ENCODE measurements around the gene ARID1A.
"Not testable (repeated sequence)": the region's sequence is repeated elsewhere in the genome, so short reads cannot be mapped to it uniquely, and the experiment has no call there.

The ARID1A gene

GRCh38 chr1:26810105-26810504 is 114.3 kb downstream of the ARID1A start:
- not testable (repeated sequence) for H3K36me3 ChIP-seq (ENCODE audit: low read length); H4K20me1 ChIP-seq (ENCODE audit: low read depth, low read length); H3K4me3 ChIP-seq (ENCODE audit: insufficient read depth, low read length, poor library complexity, severe bottlenecking); H2AFZ ChIP-seq (ENCODE audit: low read depth, low read length, severe bottlenecking); H3K9me2 ChIP-seq (replicated peaks; ENCODE audit: insufficient read depth, low read length); H3K9ac ChIP-seq (ENCODE audit: low read length); H3K27me3 ChIP-seq (ENCODE audit: low read length); H3K9me3 ChIP-seq (ENCODE audit: insufficient read depth, low read length); H3K4me2 ChIP-seq (ENCODE audit: low read depth, low read length, poor library complexity, severe bottlenecking); H3K79me2 ChIP-seq (ENCODE audit: insufficient read depth, low read length); H3K27ac ChIP-seq (ENCODE audit: low read depth, low read length); H3F3A ChIP-seq (ENCODE audit: insufficient read depth)
- TF ChIP-seq CTCF (IDR thresholded peaks at IDR 0.05; ENCODE audit: insufficient read depth, low read length, poor library complexity, severe bottlenecking) = peak; percentile 65

GRCh38 chr1:26811057-26811456 is 115.2 kb downstream of the ARID1A start:
- Histone ChIP-seq H3K79me2 (ENCODE audit: insufficient read depth, low read length) (no peaks in the 10 kb centered on the region), H3K36me3 (ENCODE audit: low read length) (no peaks in the 10 kb centered on the region), H3K9ac (ENCODE audit: low read length) (no peak overlapping the region), H3K27me3 (ENCODE audit: low read length) (no peaks in the 10 kb centered on the region), H3F3A (ENCODE audit: insufficient read depth) (no peaks in the 10 kb centered on the region), H3K9me2 (replicated peaks; ENCODE audit: insufficient read depth, low read length) (no peaks in the 10 kb centered on the region), H2AFZ (ENCODE audit: low read depth, low read length, severe bottlenecking) (no peak overlapping the region), H3K27ac (ENCODE audit: low read depth, low read length) (no peak overlapping the region), H4K20me1 (ENCODE audit: low read depth, low read length) (no peaks in the 10 kb centered on the region), H3K4me2 (ENCODE audit: low read depth, low read length, poor library complexity, severe bottlenecking) (no peak overlapping the region), H3K9me3 (ENCODE audit: insufficient read depth, low read length) (no peaks in the 10 kb centered on the region), H3K4me3 (ENCODE audit: insufficient read depth, low read length, poor library complexity, severe bottlenecking) (no peak overlapping the region)
- no peak for TF ChIP-seq CTCF (IDR thresholded peaks at IDR 0.05; ENCODE audit: insufficient read depth, low read length, poor library complexity, severe bottlenecking)
- no peak for TF ChIP-seq EZH2phosphoT487 (conservative IDR thresholded peaks at IDR 0.05; ENCODE audit: low read length)

GRCh38 chr1:26811708-26812107 is 115.9 kb downstream of the ARID1A start:
- Histone ChIP-seq H3K27ac (ENCODE audit: low read depth, low read length) (no peak overlapping the region), H4K20me1 (ENCODE audit: low read depth, low read length) (no peaks in the 10 kb centered on the region), H3K9me2 (replicated peaks; ENCODE audit: insufficient read depth, low read length) (no peaks in the 10 kb centered on the region), H3F3A (ENCODE audit: insufficient read depth) (no peaks in the 10 kb centered on the region), H3K4me3 (ENCODE audit: insufficient read depth, low read length, poor library complexity, severe bottlenecking) (no peak overlapping the region), H2AFZ (ENCODE audit: low read depth, low read length, severe bottlenecking) (no peak overlapping the region), H3K36me3 (ENCODE audit: low read length) (no peaks in the 10 kb centered on the region), H3K9ac (ENCODE audit: low read length) (no peak overlapping the region), H3K4me2 (ENCODE audit: low read depth, low read length, poor library complexity, severe bottlenecking) (no peak overlapping the region), H3K27me3 (ENCODE audit: low read length) (no peaks in the 10 kb centered on the region), H3K9me3 (ENCODE audit: insufficient read depth, low read length) (no peaks in the 10 kb centered on the region), H3K79me2 (ENCODE audit: insufficient read depth, low read length) (no peaks in the 10 kb centered on the region)
- TF ChIP-seq CTCF (IDR thresholded peaks at IDR 0.05; ENCODE audit: insufficient read depth, low read length, poor library complexity, severe bottlenecking) (no peak), EZH2phosphoT487 (conservative IDR thresholded peaks at IDR 0.05; ENCODE audit: low read length) (no peak)

GRCh38 chr1:26814377-26814776 is 118.6 kb downstream of the ARID1A start:
- Histone ChIP-seq H3K36me3 (ENCODE audit: low read length) (no peaks in the 10 kb centered on the region), H3K9me3 (ENCODE audit: insufficient read depth, low read length) (no peaks in the 10 kb centered on the region), H3K79me2 (ENCODE audit: insufficient read depth, low read length) (no peaks in the 10 kb centered on the region), H3K27me3 (ENCODE audit: low read length) (no peaks in the 10 kb centered on the region), H3K9ac (ENCODE audit: low read length) (no peak overlapping the region), H3K9me2 (replicated peaks; ENCODE audit: insufficient read depth, low read length) (no peaks in the 10 kb centered on the region), H3K4me2 (ENCODE audit: low read depth, low read length, poor library complexity, severe bottlenecking) (no peak overlapping the region), H3F3A (ENCODE audit: insufficient read depth) (no peaks in the 10 kb centered on the region), H2AFZ (ENCODE audit: low read depth, low read length, severe bottlenecking) (no peak overlapping the region), H3K27ac (ENCODE audit: low read depth, low read length) (no peak overlapping the region), H4K20me1 (ENCODE audit: low read depth, low read length) (no peaks in the 10 kb centered on the region), H3K4me3 (ENCODE audit: insufficient read depth, low read length, poor library complexity, severe bottlenecking) (no peak overlapping the region)
- TF ChIP-seq EZH2phosphoT487 (conservative IDR thresholded peaks at IDR 0.05; ENCODE audit: low read length) (no peak), CTCF (IDR thresholded peaks at IDR 0.05; ENCODE audit: insufficient read depth, low read length, poor library complexity, severe bottlenecking) (no peak)
